ENCODE data around the gene NANOS3.
A peak's percentile ranks its signal among the peaks of the same experiment; 100 is the strongest.

Gene NANOS3

DNA sequence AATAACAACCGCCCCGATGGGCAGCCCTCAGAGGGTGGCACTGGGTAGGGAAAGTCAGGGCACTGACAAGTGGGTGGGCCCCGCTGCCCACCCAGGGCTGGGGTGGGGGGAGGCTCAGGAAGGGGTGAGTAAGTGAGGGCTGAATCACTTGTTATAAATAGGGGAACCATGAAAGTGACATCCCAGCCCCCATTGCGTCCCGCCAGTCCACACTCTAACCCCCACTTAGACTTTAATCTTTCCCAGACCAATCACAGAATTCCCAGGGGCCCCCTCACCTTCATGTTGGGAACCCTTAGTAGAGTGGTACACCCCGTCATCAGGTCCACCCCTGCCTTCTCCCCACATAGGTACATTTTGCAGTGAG, 37.0 kb upstream of the NANOS3 start:
- DNase-seq: no peak
- TF ChIP-seq POLR2A (IDR thresholded peaks at IDR 0.05; ENCODE audit: low read length) (no peak), GATA1 (IDR thresholded peaks at IDR 0.05; ENCODE audit: low read depth, low read length) (no peak)

GRCh38 chr19:13840305-13841085, 36.4 kb upstream of the NANOS3 start:
- DNase-seq: peak; percentile 50 to 66
- TF ChIP-seq GATA1 (IDR thresholded peaks at IDR 0.05; ENCODE audit: low read depth, low read length) (no peak), POLR2A (IDR thresholded peaks at IDR 0.05; ENCODE audit: low read length) (peak; percentile 83)

DNA sequence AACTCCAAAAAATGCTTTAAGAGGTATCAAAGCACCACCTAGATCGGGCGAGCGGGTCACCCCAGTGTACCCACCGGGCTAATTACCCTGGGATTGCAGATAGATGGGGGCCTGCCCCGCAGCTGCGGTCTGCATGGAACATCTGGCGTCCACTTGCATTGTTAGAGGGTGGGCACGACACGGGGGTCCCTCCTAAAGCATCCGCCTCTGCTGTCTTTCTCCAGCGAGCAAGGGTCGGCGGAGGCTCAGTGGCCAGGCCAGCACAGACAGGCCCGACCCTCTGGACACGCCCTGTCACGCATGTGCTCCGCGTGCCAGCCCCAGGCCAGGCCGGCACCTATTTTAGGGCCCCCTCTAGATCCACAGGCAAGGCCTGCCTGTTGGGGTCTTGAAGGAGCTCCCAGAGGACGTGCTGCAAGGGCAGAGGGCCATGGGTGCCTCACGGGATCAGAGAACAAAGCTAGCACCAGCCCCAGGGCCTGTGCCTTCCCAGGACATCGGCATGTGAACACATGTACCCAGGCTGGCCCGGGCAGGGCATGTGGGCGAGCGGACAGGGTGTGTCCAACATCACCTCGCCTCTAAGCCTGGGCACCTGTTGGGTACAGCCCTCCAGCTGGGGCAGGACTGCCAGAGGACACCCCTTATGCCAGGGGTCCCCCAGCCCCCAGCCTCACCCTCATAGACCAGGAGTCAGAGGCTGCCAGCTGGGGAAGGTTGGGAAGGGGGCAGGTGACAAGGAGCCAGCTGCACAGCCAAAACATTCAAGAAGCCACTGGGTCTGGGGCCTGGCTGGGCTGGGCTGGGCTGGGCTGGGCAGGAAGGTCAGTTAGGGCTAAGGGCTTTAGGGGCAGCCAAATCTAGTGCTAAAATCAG, 35.6 kb upstream of the NANOS3 start:
- TF ChIP-seq POLR2A (IDR thresholded peaks at IDR 0.05; ENCODE audit: low read length) (peak; percentile 90), GATA1 (IDR thresholded peaks at IDR 0.05; ENCODE audit: low read depth, low read length) (no peak)
- DNase-seq: peak in 1 of 2 experiments; percentile 53

DNA sequence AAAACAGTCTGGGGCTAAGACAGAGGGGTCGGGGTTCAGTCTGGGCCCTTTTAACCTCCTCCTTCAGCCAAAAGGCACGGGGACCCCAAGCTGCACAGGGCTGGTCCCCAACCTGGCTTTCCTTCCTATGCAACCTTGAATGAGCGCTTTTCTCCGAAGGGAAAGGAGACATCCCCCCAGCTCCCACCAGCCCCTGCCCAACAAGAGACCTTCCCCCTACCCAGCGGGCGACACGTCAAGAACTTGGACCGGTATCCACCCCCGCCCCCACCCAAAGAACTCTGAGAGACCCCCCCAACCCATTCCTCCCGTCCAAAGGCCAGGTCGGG, 35.0 kb upstream of the NANOS3 start:
- peak; percentile 56 to 69 for DNase-seq
- TF ChIP-seq GATA1 (IDR thresholded peaks at IDR 0.05; ENCODE audit: low read depth, low read length): no peak
- TF ChIP-seq POLR2A (IDR thresholded peaks at IDR 0.05; ENCODE audit: low read length): no peak

GRCh38 chr19:13842291-13843103, 34.4 kb upstream of the NANOS3 start:
- peak; percentile 78 to 87 for DNase-seq
- TF ChIP-seq POLR2A (IDR thresholded peaks at IDR 0.05; ENCODE audit: low read length) (peak; percentile 80), GATA1 (IDR thresholded peaks at IDR 0.05; ENCODE audit: low read depth, low read length) (no peak)

DNA sequence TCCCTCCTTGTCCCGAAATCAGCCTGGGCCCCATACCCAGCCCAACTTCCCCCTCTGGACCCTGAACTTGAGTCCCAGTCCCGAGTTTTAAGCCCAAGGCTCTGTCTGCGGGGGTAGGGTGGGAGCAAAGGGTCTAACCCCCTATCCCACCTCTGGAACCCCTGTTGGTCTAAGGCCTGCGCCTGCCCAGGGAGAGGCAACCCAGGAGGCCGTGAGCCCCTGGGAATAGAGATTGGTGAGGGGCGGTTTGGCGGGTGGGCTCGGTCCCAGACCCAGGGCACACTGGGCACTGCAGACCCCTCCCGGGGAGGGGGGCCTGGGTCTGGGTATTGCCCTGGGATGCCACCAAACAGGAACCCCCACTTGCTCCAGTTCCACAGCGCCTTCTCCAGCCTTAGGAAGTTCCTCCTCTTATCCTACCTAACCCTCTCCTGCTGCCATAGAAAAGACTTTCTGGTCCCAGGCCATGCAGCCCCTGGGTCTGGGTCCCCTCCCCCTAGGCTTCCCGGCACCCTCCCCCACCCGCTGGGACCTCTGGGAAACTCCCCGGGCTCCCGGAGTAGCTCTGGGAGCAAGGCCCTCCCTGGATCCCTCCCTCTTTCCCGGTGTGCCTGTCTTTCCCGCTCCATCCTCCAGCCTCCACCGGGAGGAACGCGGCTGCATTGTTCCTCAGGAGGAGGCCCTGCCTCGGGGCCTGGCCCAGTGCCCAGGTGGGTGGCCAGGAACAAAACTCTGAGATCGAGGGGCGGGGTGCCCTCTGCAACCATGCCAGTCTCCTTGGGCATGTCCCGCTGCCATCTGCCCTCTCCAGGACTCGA, 33.6 kb upstream of the NANOS3 start:
- TF ChIP-seq POLR2A (IDR thresholded peaks at IDR 0.05; ENCODE audit: low read length) (no peak), GATA1 (IDR thresholded peaks at IDR 0.05; ENCODE audit: low read depth, low read length) (no peak)
- no peak for DNase-seq

- no peak for DNase-seq
These were observed 32.8 kb upstream of the NANOS3 start for GRCh38 chr19:13844130-13844631.

GRCh38 chr19:13846557-13847406, 30.2 kb upstream of the NANOS3 start:
- TF ChIP-seq POLR2A (IDR thresholded peaks at IDR 0.05; ENCODE audit: low read length) (peak; percentile 35), GATA1 (IDR thresholded peaks at IDR 0.05; ENCODE audit: low read depth, low read length) (no peak)
- DNase-seq: peak; percentile 92 to 96

More at GRCh38 chr19:13844130-13844631, 32.8 kb upstream of the NANOS3 start:
- TF ChIP-seq GATA1 (IDR thresholded peaks at IDR 0.05; ENCODE audit: low read depth, low read length): no peak
- no peak for TF ChIP-seq POLR2A (IDR thresholded peaks at IDR 0.05; ENCODE audit: low read length)

DNA sequence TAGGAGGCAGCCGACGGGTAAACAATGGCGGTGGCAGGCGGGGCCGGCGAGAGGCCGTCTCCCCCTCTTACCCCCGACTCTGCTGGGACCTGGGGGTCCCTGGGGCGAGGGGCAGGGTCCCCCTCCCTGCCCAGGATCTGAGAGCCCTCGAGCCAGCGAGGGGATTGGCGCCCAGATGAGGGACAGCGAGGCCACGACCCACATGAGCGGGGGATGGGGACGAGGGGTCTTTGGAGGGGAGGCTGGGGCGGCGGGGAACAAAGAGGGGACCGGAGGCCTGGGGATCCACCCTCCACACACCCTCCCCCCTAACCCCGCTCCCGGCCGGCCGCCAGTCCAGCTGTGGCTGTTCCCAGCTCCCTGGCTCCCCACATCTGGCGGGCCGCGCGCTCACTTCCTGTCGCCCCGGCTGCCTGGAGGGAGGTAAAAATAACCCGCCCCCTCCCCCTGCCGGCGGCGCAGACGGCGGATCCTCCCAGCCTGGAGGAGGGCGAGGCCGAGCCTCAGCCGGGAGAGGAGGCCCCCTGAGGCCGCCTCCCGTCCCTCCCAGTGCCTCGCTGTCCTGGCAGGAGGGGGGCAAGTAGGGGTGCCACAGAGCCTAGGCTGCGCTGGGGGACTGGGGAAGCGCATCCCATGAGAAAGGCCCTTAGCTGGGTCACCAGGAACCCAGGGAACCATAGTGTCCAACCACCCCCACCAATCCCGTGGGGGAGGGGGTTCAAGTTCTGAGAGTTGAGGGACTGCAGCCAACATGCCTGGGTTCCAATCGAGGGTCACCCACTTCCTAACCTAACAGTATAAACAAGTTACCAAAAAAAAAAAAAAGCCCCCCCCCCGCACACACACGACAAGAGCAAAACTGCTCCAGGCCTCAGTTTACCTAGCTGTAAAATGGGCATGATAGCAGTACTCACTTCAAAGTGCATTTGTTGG, 29.3 kb upstream of the NANOS3 start:
- TF ChIP-seq GATA1 (IDR thresholded peaks at IDR 0.05; ENCODE audit: low read depth, low read length) (no peak), POLR2A (IDR thresholded peaks at IDR 0.05; ENCODE audit: low read length) (peak; percentile 67)
- peak; percentile 92 to 95 for DNase-seq

GRCh38 chr19:13848340-13848677, 28.6 kb upstream of the NANOS3 start:
- DNase-seq: no peak

More at GRCh38 chr19:13848340-13848677, 28.6 kb upstream of the NANOS3 start:
- TF ChIP-seq GATA1 (IDR thresholded peaks at IDR 0.05; ENCODE audit: low read depth, low read length) (no peak), POLR2A (IDR thresholded peaks at IDR 0.05; ENCODE audit: low read length) (no peak)

All from erythroblast (primary cell).